IPS-18a (cell line): ENCODE data around the gene SIGLEC7.

ENCODE experiments used
- H3K27ac ChIP-seq: one replicate; pipeline ENCODE4 v1.5.1; 2013; ENCODE audit warnings: low read length
- H3K27me3 ChIP-seq: one replicate; pipeline ENCODE4 v1.6.1; 2013; ENCODE audit warnings: mild to moderate bottlenecking, low read length; ENCODE audit not compliant: control insufficient read depth, insufficient read depth
- H3K36me3 ChIP-seq: one replicate; pipeline ENCODE4 v1.6.1; 2013; ENCODE audit warnings: low read depth, low read length; ENCODE audit not compliant: control insufficient read depth
- H3K4me1 ChIP-seq: one replicate; pipeline ENCODE4 v1.6.1; 2013; ENCODE audit warnings: low read depth, low read length; ENCODE audit not compliant: control insufficient read depth
- H3K4me3 ChIP-seq: one replicate; pipeline ENCODE4 v1.5.1; 2013; ENCODE audit warnings: low read length
- H3K9ac ChIP-seq: one replicate; pipeline ENCODE4 v1.6.1; 2013; ENCODE audit warnings: mild to moderate bottlenecking, low read length, moderate library complexity
- H3K9me3 ChIP-seq: one replicate; pipeline ENCODE4 v1.6.1; 2013; ENCODE audit warnings: low read depth, low read length; ENCODE audit not compliant: control insufficient read depth

SIGLEC7 gene

GRCh38 chr19:51129716-51130115 is 12.4 kb upstream of the SIGLEC7 start:
- no peak overlapping the region for H3K4me3 ChIP-seq
- no peak overlapping the region for H3K9ac ChIP-seq
- H3K36me3 ChIP-seq = no peaks in the 10 kb centered on the region
- H3K27ac ChIP-seq = no peak overlapping the region
- no peaks in the 10 kb centered on the region for H3K27me3 ChIP-seq
- no peaks in the 10 kb centered on the region for H3K4me1 ChIP-seq
- H3K9me3 ChIP-seq = no peaks in the 10 kb centered on the region

- Histone ChIP-seq H3K9me3 (no peaks in the 10 kb centered on the region), H3K4me3 (no peak overlapping the region), H3K27ac (no peak overlapping the region), H3K27me3 (no peaks in the 10 kb centered on the region), H3K9ac (no peak overlapping the region), H3K36me3 (no peaks in the 10 kb centered on the region), H3K4me1 (no peaks in the 10 kb centered on the region)
Measured at GRCh38 chr19:51131780-51132680, 10.1 kb upstream of the SIGLEC7 start.

GRCh38 chr19:51135004-51135403 is 7.1 kb upstream of the SIGLEC7 start:
- no peak overlapping the region for H3K27ac ChIP-seq
- no peaks in the 10 kb centered on the region for H3K4me1 ChIP-seq
- no peak overlapping the region for H3K4me3 ChIP-seq
- H3K9me3 ChIP-seq = no peaks in the 10 kb centered on the region
- no peak overlapping the region for H3K9ac ChIP-seq
- H3K27me3 ChIP-seq = no peaks in the 10 kb centered on the region
- H3K36me3 ChIP-seq = no peaks in the 10 kb centered on the region

GRCh38 chr19:51135986-51136762 is 5.9 kb upstream of the SIGLEC7 start:
- Histone ChIP-seq H3K9ac (no peak overlapping the region), H3K36me3 (no peaks in the 10 kb centered on the region), H3K4me1 (peaks cover 11% of the 10 kb centered on the region), H3K27ac (no peak overlapping the region), H3K4me3 (no peak overlapping the region), H3K9me3 (no peaks in the 10 kb centered on the region), H3K27me3 (no peaks in the 10 kb centered on the region)

- Histone ChIP-seq H3K36me3 (no peaks in the 10 kb centered on the region), H3K4me3 (no peak overlapping the region), H3K27ac (no peak overlapping the region), H3K27me3 (no peaks in the 10 kb centered on the region), H3K9ac (no peak overlapping the region), H3K9me3 (no peaks in the 10 kb centered on the region), H3K4me1 (peaks cover 13% of the 10 kb centered on the region)
Measured at GRCh38 chr19:51136851-51137551, 5.1 kb upstream of the SIGLEC7 start.

- peaks cover 13% of the 10 kb centered on the region for H3K4me1 ChIP-seq
- H3K9ac ChIP-seq = no peak overlapping the region
- no peaks in the 10 kb centered on the region for H3K36me3 ChIP-seq
- H3K9me3 ChIP-seq = no peaks in the 10 kb centered on the region
- H3K27me3 ChIP-seq = no peaks in the 10 kb centered on the region
- no peak overlapping the region for H3K4me3 ChIP-seq
- no peak overlapping the region for H3K27ac ChIP-seq
Measured at GRCh38 chr19:51137792-51138425, 4.2 kb upstream of the SIGLEC7 start.

DNA sequence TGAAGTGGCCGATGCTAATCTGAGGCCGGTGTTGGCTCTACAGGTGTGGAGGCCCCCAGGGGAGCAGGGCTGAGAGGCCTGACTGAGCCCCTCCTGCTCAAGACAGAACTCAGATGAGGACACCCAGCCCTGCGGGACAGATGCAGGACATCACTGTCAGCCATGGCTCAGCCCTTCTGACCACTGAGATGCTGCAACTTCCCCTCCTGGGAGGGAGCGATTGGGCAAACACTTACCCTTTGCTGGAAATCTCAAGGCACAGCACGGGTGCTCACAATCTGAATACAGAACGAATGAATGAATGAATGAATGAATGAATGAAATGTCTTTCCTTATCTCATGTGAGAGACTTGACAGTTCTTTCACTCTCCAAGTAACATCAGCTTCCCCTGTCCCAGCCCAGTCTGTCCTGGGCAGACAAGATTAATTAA is 3.5 kb upstream of the SIGLEC7 start:
- no peak overlapping the region for H3K9ac ChIP-seq
- H3K27ac ChIP-seq = no peak overlapping the region

GRCh38 chr19:51139299-51140014 is 2.6 kb upstream of the SIGLEC7 start:
- Histone ChIP-seq H3K36me3 (no peaks in the 10 kb centered on the region), H3K4me3 (no peak overlapping the region), H3K27ac (no peak overlapping the region), H3K27me3 (no peaks in the 10 kb centered on the region), H3K9me3 (no peaks in the 10 kb centered on the region), H3K9ac (no peak overlapping the region), H3K4me1 (peaks cover 13% of the 10 kb centered on the region)

More for the DNA sequence above, 3.5 kb upstream of the SIGLEC7 start:
- no peaks in the 10 kb centered on the region for H3K9me3 ChIP-seq
- H3K27me3 ChIP-seq = no peaks in the 10 kb centered on the region
- no peaks in the 10 kb centered on the region for H3K36me3 ChIP-seq
- no peak overlapping the region for H3K4me3 ChIP-seq
- H3K4me1 ChIP-seq = peaks cover 13% of the 10 kb centered on the region

DNA sequence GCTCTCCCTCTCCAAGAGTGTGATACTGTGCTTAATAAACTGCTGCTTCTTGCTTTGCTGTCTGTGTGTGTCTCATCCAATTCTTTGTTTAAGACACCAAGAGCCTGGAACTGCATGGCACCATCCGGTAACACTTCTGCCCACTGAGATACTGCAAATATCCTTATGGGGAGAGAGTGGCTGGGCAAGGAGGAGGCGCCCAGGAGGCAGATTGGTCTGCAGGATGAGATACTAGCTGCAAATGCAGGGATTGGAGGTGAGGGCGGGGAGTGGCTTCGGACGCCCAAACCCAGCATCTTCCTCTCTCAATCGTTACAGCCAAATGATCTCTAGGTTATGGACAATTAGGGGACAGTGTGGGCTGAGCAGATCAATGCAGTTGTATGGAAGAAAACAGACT is 1.7 kb upstream of the SIGLEC7 start:
- peak overlapping the region; percentile 44 for H3K4me3 ChIP-seq

DNA sequence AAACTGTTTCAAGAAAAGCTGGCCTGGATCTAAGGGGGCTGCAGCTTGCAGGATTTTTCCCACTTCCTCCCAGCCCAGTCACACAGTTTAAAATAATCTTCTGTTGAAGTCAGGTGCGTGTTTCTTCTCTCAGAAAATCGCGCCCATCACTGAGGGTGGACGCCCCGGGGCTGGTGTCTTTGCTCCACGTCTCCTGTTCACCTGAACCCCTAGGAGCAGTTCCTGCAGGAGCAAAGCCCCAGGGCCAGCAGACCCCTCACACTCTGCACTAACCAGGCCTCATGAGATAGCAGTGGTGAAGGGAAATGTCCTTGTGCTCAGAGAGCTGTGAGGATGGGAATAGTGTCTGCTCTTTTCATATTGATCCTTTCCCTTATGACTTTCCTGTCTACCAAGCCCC is 920 bp upstream of the SIGLEC7 start:
- H3K27ac ChIP-seq = no peak overlapping the region
- no peak overlapping the region for H3K9ac ChIP-seq
- H3K4me3 ChIP-seq = peak overlapping the region; percentile 44
- no peaks in the 10 kb centered on the region for H3K27me3 ChIP-seq
- H3K9me3 ChIP-seq = no peaks in the 10 kb centered on the region
- peaks cover 13% of the 10 kb centered on the region for H3K4me1 ChIP-seq
- H3K36me3 ChIP-seq = no peaks in the 10 kb centered on the region

More for the DNA sequence above, 1.7 kb upstream of the SIGLEC7 start:
- no peaks in the 10 kb centered on the region for H3K27me3 ChIP-seq
- no peak overlapping the region for H3K9ac ChIP-seq
- H3K36me3 ChIP-seq = no peaks in the 10 kb centered on the region
- H3K9me3 ChIP-seq = no peaks in the 10 kb centered on the region
- H3K4me1 ChIP-seq = peaks cover 13% of the 10 kb centered on the region
- H3K27ac ChIP-seq = no peak overlapping the region
